Suprapubic skin (tissue), 3 donors: ENCODE data around the gene RMDN2.

Experiments used
- CTCF ChIP-seq, 2 donors: fragments of 200-600 bp in 1 of 2; fragments of 450-650 bp in 1 of 2; sonication (generic) in 1 of 2; IDR thresholded peaks; one replicate each; pipeline ENCODE4 v1.5.1; 2016 to 2019; ENCODE audit warnings: antibody characterized with exemption in 2 of 2, mild to moderate bottlenecking in 1 of 2, moderate library complexity in 1 of 2
- EP300 ChIP-seq: sonication (generic); formaldehyde crosslinking; IDR thresholded peaks from one replicate; pipeline ENCODE4 v1.6.1; 2017; ENCODE audit warnings: antibody characterized with exemption

- TF ChIP-seq CTCF (IDR thresholded peaks at IDR 0.05), result peak; percentile 32 to 72
- no peak for TF ChIP-seq EP300
Observed at GRCh38 chr2:37890893-37891495, 34.1 kb upstream of the RMDN2 start.
